Measurements from ENCODE around the gene SPDYE3.
"Not testable (repeated sequence)": the region's sequence is repeated elsewhere in the genome, so short reads cannot be mapped to it uniquely, and the experiment has no call there.

The SPDYE3 gene, protein sequence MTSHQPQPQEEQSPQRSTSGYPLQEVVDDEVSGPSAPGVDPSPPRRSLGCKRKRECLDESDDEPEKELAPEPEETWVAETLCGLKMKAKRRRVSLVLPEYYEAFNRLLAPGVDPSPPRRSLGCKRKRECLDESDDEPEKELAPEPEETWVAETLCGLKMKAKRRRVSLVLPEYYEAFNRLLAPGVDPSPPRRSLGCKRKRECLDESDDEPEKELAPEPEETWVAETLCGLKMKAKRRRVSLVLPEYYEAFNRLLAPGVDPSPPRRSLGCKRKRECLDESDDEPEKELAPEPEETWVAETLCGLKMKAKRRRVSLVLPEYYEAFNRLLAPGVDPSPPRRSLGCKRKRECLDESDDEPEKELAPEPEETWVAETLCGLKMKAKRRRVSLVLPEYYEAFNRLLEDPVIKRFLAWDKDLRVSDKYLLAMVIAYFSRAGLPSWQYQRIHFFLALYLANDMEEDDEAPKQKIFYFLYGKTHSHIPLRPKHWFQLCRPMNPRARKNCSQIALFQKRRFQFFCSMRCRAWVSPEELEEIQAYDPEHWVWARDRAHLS

DNA sequence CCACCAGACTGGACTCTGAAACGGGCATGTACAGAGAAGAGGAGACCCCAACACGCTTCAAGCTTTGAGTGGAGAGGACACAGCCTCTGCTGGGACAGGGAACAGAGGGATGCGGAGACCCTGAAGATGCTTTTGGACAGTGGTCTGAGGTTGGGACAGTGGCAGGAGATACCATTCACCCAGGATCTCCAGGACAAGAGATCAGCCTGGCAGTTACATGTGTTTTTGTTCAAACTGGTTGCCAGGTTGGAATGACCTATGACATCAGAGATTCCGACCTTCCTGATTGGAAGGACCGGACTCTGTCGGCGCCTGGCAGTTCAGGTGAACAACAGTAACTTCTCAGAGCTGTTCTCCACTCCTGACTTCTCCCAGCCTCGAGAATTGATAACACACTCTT is at the start of gene SPDYE3:
SPDYE3 (plus strand) TSS at position 301 of the 400 bp plus-strand sequence. CDS start 184 bp downstream, outside the sequence.
- not testable (repeated sequence) for DNase-seq (ENCODE audit: low spot score)

DNA sequence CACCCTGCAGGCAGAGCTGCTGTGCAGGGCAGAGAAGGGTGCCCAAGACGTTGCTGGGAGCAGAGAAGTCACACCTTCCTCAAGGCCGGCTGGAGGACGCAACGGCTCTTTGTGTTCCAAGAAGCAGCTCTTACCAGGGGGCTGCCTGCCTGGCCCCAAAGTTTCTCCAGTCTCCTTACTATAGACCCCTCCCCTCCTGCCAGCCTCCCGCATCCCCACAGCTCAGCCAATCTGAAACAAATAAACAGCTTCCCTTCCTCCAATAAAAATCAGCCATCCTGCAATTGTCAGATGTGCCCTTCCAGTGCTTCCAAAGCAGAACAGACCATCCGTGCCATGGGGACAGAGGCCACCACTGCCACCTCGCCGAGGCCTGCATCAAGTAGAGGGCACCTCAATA is 47.5 kb upstream of the SPDYE3 start:
- not testable (repeated sequence) for DNase-seq (ENCODE audit: low spot score)

DNA sequence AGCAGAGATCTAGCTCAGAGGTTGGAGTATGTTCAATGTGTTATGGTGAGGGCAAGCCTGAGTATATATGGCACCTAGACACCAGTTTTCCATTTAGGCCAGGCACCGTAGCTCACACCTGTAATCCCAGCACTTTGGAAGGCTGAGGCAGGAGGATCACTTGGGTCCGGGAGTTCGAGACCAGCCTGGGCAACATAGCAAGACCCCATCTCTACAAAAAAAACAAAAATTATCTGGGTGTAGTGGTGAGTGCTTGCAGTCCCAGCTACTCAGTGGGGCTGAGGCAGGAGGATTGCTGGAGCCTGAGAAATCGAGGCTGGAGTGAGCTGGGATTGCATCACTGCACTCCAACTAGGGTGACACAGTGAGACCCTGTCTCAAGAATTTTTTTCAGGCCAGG is 44.6 kb upstream of the SPDYE3 start:
- DNase-seq (ENCODE audit: low spot score) = not testable (repeated sequence)

DNA sequence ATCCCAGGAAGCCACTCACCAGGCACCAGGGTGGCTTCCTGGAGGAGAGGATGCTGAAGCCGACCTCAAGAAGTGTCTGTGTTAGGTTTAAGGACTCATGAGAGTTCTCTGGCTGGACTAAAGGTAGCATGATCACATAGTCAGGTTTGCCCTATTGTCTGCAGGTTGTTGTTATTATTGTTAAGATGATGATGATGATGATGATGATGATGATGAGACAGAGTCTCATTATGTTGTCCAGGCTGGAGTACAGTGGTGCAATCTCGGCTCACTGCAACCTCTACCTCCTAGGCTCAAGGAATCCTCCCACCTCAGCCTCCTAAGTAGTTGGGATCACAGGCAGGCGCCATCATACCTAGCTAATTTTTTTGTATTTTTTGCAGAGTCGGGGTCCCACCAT is 43.3 kb upstream of the SPDYE3 start:
- not testable (repeated sequence) for DNase-seq (ENCODE audit: low spot score)

DNA sequence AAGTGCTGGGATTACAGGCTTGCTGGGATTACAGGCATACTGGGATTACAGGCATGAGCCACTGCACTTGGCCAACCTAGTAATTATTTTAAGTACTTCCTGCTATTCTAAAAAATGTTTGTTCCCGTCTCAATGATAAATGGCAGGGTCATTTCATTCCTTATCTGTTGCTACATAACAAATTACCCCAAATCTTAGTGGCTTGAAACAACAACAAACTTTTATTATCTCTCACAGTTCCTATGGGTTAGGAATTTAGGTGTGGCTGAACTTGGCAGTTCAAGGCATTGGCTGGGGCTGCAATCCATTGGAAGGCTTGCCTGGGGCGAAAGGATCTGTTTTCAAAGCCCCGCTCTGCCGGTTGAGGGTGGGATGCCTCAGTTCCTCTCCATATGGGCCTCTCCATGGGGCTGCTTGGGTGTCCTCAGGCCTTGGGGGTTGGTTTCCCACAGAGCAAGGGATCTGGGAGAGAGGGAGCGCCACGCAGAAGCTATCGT is 42.8 kb upstream of the SPDYE3 start:
- not testable (repeated sequence) for DNase-seq (ENCODE audit: low spot score)

DNA sequence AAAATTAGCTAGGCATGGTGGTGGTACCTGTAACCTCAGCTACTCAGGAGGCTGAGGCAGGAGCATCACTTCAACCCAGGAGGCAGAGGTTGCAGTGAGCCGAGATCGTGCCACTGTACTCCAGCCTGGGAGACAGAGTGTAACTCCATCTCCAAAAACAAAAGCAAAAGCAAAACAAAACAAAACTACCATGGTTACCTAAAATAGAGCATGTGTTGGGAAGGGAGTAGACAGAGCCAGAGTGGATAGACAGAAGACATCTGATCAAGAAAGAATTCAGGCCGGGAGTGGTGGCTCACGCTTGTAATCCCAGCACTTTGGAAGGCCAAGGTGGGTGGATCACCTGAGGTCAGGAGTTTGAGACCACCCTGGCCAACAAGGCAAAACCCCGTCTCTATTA is 41.7 kb upstream of the SPDYE3 start:
- not testable (repeated sequence) for DNase-seq (ENCODE audit: low spot score)

DNA sequence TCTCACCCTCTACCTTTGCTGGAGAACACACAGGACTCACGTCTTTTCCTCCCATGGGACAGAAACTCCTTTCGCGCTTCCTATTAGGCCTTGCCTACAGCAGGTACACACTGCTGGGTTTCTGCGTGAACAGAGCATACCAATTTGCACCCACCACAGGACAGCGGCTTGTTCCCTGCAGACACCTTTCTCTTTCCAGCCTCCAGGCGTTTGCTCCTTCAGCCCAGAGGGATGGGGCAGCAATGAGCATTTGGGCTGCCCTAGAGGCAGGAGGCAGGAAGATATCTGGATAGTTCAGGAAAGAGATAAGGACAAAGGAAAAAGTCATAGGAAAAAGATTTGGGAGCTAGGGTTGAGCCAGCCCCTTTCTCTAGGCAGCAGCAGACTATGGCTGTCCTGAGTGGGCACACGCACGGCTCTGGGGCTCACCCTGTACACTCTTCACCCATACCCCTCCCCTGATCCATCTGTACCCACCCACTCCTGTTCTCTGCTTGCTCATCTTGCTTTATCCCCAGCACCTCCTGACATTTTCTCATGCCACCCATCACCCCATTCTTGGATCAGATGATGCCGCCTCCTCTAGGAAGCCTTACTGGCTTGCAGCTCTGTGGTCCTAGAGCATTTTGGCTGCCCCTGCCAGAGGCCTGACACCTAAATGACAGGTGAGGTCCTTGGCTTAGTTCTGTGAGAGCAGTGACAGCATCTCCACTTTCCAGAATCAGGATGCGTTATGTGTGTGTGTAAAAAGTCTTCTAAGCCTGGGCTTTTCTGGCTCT is 40.7 kb upstream of the SPDYE3 start:
- no peak for DNase-seq (ENCODE audit: low spot score)

DNA sequence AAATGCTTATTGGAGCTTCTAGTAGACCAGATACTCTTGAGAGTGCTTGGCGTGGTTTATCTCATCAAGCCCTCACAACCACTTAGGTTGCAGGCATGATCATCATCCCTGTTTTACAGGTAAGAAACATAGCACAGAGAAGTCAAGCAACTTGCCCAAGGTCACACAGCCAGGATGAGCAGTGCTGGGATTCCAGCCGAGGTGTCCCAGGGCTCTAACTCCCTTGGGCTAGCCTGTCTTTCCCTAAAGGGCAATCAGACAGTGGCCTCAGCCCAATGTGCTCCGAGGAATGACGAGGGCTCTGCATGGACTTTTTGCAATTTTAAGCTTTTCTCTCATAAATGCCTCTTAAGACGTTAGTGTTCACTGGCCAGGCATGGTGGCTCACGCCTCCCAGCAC is 39.9 kb upstream of the SPDYE3 start:
- DNase-seq (ENCODE audit: low spot score) = no peak

DNA sequence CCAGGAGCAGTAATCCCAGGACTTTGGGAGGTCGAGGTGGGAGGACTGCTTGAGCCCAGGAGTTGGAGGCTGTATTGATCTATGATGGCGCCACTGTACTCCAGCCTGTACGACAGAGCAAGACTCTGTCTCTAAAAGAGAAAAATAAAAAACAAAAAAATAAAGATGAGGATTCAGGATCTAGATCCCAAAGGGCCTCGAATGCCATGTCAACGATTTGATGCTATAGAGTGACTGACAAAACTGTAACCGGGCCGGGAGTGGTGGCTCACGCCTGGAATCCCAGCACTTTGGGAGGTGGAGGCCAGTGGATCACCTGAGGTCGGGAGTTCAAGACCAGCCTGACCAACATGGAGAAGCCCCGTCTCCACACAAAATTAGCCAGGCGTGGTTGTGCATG is 38.6 kb upstream of the SPDYE3 start:
- DNase-seq (ENCODE audit: low spot score) = not testable (repeated sequence)

DNA sequence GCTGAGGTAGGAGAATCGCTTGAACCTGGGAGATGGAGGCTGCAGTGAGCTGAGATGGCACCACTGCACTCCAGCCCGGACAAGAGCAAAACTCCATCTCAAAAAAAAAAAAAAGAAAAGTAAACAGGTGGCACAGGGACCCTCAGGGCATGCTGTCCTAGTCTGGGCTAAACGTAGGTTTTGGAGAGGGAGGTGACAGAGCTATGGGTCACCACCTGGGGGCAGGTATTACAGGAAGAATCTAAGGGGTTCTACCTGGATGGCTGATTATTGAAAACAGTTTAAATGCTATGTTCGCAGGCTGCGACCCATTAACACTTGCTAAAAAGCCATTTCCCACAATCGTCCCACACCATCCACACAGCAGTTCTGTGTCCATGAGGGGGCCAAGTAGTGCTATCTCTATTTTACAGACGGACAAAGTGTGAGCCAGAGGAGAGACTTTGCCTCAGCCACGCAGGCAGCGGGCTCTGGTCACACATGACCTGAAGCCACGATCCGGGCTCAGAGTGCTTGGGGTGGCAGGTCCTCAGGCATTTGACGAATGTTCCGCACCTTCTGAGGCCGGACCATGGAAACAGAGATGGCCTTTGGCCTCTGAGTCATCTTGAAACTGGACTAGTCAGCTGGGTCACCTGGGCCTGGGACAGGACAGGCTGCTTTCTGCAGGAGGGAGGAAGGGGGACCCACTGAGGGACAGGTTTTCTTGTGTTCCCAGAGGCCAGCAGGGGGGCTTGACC is 38.0 kb upstream of the SPDYE3 start:
- not testable (repeated sequence) for DNase-seq (ENCODE audit: low spot score)

DNA sequence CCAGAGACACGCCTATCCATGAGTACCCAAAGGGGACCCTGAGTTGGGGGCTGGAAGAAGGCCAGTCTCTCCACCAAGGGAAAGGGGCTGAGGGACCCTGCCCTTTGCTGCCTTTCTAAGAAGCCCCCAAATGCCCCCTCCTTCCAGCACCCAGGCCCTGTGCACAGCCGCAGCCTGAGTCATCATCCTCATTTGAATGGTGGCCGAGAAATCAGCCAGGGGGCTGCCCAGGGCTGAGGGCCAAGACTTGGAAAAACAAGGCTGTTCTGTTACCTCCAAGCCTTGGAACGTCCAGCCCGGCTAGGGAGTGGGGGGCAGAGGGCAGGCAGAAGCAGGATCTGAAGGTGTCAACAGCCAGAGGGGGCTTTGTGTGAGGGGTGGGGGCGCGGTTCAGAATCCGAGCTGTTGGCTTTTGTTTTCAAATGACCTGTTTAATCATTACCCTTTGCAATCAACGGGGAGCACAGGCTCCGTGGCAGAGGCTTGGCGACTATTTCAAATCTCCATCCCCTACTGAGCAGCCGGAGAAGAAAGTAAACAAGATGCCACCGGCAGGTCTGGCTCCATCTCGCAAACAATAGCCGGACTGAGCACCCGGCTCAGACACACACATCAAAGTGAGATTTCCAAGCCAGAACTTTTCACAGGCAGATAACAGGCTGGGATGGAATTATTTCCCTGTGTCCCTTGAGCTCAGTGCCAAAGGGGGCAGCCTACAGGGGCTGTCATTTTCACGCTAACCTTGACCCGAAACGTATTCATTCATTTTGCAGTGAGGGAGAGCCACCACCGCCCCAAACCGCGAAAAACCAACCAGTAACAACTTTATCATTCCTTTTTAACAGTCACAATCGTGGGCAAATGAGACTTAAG is 37.2 kb upstream of the SPDYE3 start:
- DNase-seq (ENCODE audit: low spot score) = not testable (repeated sequence)

DNA sequence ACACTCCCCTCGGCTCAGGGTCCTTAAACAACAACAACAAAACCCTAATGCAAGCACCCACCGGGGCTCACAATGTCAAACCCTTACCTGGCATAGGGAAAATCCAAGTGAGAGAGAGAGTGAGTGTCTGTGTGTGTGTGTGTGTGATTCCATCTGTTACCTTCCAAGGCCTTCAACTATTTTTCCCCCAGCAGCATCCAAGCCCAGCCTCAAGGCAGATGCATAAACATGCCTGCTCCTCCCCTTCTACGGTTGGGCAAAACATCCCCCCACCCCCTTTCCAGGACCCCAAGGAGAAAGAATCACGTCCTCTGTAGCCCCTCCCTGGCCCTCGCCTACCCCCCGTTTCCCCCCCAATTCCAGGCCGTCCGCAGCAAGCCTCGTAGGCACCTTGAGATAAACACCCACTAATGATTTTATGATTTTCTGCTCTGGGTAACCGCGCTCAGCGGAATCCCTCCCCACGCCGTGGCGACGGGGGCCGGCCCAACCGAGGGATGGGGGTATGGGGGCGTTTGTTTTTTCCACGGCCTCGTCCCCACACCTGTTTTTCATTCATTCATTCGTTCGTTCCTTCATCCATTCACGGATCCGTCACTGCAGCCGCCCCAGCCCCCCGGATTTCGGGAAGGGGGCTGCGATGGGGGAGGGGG is 36.4 kb upstream of the SPDYE3 start:
- DNase-seq (ENCODE audit: low spot score) = not testable (repeated sequence)

DNA sequence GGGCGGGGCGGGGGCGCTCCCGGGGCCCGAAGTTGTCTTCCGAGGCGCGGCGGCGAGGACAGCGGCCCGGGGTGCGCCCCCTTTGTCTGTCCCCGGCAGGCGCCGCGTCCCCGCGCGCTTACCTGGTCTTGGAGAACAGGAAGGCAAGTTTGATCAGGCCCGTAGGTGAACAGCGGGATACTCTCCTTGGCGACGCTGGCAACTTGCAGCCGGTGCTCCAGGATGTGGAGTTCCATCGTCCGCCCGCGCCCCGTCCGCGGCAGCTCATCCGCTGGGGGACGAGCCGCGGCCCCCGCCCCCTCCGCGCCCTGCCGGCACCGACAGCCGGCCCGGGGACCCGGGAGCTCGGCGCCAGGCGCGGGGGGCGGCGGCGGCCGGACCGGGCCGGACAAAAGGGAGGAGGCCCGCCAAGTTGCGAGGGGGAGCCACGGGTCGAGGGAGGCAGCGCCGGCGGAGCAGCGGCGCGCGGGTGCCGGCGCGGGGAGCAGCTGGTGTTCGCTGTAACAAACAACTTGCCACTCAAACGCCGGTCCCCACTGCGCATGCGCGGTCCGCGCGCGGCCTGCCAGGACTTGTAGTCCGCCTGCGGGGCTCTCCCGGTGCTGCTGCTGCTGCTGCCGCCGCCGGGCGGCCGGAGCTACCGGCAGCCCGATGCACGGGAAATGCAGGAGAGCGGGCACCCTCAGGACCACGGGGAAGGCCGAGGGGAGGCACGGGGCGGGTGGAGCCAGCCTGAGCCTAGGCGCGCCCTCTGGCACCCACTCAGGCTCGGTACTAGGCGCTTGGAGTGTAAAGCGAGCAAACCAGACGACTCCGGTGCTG is 35.6 kb upstream of the SPDYE3 start:
- DNase-seq (ENCODE audit: low spot score) = peak; percentile 99

DNA sequence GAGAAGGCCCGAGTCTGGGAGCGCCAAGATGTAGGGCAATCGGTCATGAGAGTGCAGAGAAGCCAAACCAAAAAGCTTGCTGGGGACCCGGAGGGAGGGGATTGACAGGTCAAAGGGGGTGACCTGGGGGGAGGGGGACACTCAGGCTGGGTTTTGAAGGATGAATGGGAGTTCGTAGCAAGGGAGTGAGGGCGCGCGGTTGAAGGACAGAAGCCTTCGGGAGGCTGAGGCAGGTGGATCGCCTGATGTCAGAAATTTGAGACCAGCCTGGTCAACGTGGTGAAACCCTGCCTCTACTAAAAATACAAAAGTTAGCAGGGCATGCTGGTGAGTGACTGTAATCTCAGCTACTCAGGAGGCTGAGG is 35.0 kb upstream of the SPDYE3 start:
- not testable (repeated sequence) for DNase-seq (ENCODE audit: low spot score)

DNA sequence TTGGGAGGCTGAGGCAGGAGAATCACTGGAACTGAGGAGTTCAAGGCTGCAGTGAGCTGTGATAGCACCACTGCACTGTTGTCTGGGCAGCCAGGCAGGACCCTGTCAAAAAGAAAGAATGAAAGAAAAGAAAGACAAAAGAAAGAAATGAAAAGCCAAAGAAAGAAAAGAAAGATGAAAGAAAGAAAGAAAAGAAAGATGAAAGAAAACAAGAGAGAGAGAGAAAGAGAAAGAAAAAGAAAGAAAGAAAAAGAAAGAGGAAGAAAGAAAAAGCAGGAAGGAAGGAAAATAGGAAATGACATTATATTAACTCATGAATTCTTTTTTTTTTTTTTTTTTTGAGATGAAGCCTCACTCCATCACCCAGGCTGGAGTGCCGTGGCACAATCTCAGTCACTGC is 32.4 kb upstream of the SPDYE3 start:
- DNase-seq (ENCODE audit: low spot score) = no peak

DNA sequence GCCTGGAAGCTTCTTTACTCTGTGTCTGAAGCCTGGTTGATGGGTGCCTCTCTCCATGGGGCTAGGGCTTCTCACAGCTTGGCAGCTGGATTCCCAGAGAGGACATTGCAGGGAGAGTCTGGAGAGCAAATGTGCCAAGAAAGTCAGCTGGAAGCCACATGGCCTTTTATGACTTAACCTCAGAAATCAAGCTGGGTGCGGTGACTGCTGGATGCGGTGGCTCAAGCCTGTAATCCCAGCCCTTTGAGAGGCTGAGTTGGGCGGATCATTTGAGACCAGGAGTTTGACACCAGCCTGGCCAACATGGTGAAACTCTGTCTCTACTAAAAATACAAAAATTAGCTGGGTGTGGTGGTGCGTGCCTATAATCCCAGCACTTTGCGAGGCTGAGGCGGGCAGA is 31.4 kb upstream of the SPDYE3 start:
- DNase-seq (ENCODE audit: low spot score) = not testable (repeated sequence)

DNA sequence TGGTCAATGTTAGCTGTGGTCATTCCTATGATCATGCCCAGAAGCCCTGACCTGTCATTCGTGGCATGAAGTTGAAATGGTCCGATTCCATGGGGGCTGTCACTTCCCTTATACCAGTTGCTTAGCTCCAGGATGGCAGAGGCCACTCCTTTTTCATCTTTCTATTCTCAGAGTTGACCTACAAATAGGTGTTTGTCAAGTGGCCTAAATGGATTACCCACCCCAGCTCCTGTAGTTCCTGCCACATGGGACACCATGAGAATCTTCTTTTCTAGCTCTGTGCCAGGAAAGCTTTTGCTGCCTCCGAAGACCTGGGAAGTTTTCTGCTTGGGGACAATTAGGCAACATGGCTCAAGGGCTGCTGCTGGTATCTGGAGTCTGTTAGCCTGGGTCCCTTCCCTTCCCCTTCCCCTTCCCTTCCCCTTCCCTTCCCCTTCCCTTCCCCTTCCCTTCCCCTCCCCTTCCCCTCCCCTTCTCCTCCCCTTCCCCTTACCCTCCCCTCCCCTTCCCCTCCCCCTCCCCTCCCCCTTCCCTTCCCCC is 25.4 kb upstream of the SPDYE3 start:
- not testable (repeated sequence) for DNase-seq (ENCODE audit: low spot score)

DNA sequence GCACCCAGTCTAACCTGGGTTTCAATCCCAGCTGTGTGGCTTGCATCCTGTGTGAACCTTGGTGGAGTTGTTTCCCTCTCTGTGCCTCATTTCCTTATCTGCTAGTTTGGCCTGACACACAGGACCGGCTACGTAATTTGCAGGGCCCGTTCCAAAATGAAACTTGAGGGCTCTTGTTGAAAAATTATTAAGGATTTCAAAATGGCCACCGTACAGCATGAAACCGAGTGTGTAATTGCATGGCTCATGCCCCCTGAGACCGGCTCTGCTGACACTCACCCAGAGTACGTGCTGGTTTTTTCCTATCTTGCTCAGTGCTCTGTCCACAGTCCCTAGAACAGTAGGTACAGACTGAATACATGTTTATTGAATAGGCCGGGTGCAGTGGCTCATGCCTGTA is 24.4 kb upstream of the SPDYE3 start:
- not testable (repeated sequence) for DNase-seq (ENCODE audit: low spot score)

Data from RKO (cell line).